Brain microvascular endothelial cell (primary cell): Measurements from ENCODE around the gene HSPA14.

ENCODE experiments used
- DNase-seq: peaks from one replicate; pipeline ENCODE4 v3.0.0-alpha.2; 2020
- H3K27ac ChIP-seq: fragments of 250-450 bp; sonication (Bioruptor Pico); 2 replicates; pipeline ENCODE4 v1.5.1; 2020; ENCODE audit warnings: mild to moderate bottlenecking, moderate library complexity
- H3K27me3 ChIP-seq: fragments of 250-450 bp; sonication (Bioruptor Pico); replicated peaks from 2 replicates; pipeline ENCODE4 v1.5.1; 2020; ENCODE audit warnings: mild to moderate bottlenecking
- H3K36me3 ChIP-seq: fragments of 250-450 bp; sonication (Bioruptor Pico); replicated peaks from 2 replicates; pipeline ENCODE4 v1.5.1; 2020; ENCODE audit warnings: mild to moderate bottlenecking
- H3K4me3 ChIP-seq: 2 replicates; pipeline ENCODE4 v1.5.1; 2011; ENCODE audit warnings: low read depth, mild to moderate bottlenecking, control low read depth, low read length, moderate library complexity
- in situ Hi-C: cut with HindIII; loops from 2 replicates; pipeline ENCODE4 v1.10.0; 2017; ENCODE audit warnings: low sequenced_read_pairs, low pct_ligation_motif_present
- TF ChIP-seq, protein P1 (sequence below): IDR thresholded peaks from 2 replicates; pipeline ENCODE4 v1.5.1; 2011; ENCODE audit warnings: low read depth, mild to moderate bottlenecking, moderate library complexity, low read length, control low read depth, inconsistent platforms; ENCODE audit errors: missing control alignments

HSPA14 gene

GRCh38 chr10:14820775-14821154, 17.3 kb upstream of the HSPA14 start:
- no peak overlapping the region for H3K27ac ChIP-seq
- DNase-seq, result no peak
- TF ChIP-seq, protein P1, sequence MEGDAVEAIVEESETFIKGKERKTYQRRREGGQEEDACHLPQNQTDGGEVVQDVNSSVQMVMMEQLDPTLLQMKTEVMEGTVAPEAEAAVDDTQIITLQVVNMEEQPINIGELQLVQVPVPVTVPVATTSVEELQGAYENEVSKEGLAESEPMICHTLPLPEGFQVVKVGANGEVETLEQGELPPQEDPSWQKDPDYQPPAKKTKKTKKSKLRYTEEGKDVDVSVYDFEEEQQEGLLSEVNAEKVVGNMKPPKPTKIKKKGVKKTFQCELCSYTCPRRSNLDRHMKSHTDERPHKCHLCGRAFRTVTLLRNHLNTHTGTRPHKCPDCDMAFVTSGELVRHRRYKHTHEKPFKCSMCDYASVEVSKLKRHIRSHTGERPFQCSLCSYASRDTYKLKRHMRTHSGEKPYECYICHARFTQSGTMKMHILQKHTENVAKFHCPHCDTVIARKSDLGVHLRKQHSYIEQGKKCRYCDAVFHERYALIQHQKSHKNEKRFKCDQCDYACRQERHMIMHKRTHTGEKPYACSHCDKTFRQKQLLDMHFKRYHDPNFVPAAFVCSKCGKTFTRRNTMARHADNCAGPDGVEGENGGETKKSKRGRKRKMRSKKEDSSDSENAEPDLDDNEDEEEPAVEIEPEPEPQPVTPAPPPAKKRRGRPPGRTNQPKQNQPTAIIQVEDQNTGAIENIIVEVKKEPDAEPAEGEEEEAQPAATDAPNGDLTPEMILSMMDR, result no peak
- in situ Hi-C loops, result no loop called here
- no peak overlapping the region for H3K4me3 ChIP-seq
- H3K27me3 ChIP-seq, result no peaks in the 10 kb centered on the region
- no peaks in the 10 kb centered on the region for H3K36me3 ChIP-seq

GRCh38 chr10:14821635-14822375, 16.3 kb upstream of the HSPA14 start:
- in situ Hi-C loops, result no loop called here
- TF ChIP-seq, protein P1, result no peak
- H3K36me3 ChIP-seq, result no peaks in the 10 kb centered on the region
- no peak for DNase-seq
- no peak overlapping the region for H3K27ac ChIP-seq
- no peaks in the 10 kb centered on the region for H3K27me3 ChIP-seq
- H3K4me3 ChIP-seq, result no peak overlapping the region

DNA sequence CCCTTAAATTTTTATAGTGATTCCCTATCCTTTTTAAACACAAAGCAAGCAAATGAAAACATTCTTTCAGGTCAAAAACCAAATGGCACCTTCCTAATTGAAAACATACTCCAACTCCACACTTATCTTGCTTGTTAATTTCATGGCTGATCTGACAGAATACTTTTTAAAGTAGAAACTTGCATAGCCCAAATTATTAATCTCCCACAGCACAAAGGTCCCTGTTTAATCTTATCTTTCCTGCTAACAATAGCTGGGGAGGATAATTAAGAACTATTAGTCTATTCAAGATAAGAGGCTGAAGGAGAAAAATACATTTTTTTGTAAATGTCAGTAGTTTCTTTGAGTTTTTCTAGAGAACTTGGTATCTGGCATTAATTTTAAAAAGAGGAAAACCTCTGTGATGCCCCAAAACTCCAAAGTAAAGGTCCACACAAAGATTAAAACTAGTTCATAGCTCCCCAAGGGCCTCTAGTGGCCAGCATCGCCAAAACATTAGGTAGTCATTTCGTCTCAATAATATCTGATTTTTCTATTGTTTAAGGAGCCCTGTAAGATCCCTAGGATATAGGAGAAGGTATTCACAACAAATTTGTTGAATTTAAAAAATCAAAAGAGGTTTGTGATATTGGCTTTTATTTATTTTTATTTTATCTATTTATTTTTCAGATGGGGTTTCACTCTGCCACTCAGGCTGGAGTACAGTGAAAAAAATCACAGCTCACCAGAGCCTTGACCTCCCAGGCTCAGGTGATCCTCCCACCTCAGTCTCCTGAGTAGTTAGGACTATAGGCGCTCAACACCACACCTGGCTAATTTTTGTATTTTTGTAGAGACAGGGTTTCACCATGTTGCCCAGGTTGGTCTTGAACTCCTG, 15.0 kb upstream of the HSPA14 start:
- Histone ChIP-seq H3K36me3 (no peaks in the 10 kb centered on the region), H3K4me3 (no peak overlapping the region), H3K27me3 (no peaks in the 10 kb centered on the region), H3K27ac (no peak overlapping the region)
- TF ChIP-seq, protein P1, result peak; percentile 79
- DNase-seq, result peak; percentile 57
- in situ Hi-C loops, result no loop called here

DNA sequence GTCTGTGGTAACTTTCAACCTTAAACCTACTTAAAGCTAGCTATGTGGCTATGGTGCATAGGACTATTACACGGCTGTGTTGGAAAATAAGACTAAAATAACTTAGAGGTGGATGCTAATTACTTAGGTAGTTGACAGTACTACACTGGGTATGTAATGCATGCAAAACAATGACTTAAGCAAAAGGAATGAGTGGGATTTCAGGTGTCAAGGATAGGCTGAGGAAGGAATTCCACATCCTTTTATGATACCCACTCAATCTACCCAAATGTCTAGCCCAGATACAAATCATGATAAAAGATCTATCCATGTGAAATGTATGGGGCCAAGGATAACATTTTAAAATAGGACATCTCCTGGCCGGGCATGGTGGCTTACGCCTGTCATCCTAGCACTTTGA, 14.1 kb upstream of the HSPA14 start:
- Histone ChIP-seq H3K4me3 (no peak overlapping the region), H3K27me3 (no peaks in the 10 kb centered on the region), H3K27ac (no peak overlapping the region), H3K36me3 (no peaks in the 10 kb centered on the region)
- in situ Hi-C loops, result no loop called here
- TF ChIP-seq, protein P1, result no peak
- no peak for DNase-seq

- H3K36me3 ChIP-seq, result no peaks in the 10 kb centered on the region
- in situ Hi-C loops, result no loop called here
- no peak overlapping the region for H3K27ac ChIP-seq
- DNase-seq, result no peak
- no peaks in the 10 kb centered on the region for H3K27me3 ChIP-seq
- TF ChIP-seq, protein P1, result no peak
- H3K4me3 ChIP-seq, result no peak overlapping the region
Observed at GRCh38 chr10:14826076-14826829, 11.9 kb upstream of the HSPA14 start.
